HepG2 (cell line): ENCODE data around the gene ACP5. TPM values are rescaled to one million over a fixed set of nuclear protein-coding genes. Genes with fewer than 3 reads are reported as not detected.
A peak's percentile ranks its signal among the peaks of the same experiment; 100 is the strongest.

Experiments
- DRAP1 ChIP-seq: IDR thresholded peaks from 2 replicates; pipeline ENCODE4 v1.6.1; 2016; ENCODE audit warnings: missing genetic modification reagents, missing compliant biosample characterization
- ELF3 ChIP-seq: IDR thresholded peaks from 2 replicates; pipeline ENCODE4 v1.6.1; 2016; ENCODE audit warnings: missing genetic modification reagents, missing compliant biosample characterization
- FOXC1 ChIP-seq: sonication (generic); formaldehyde crosslinking; IDR thresholded peaks from 2 replicates; pipeline ENCODE4 v1.8.0; 2022; ENCODE audit warnings: mild to moderate bottlenecking, missing genetic modification reagents, borderline replicate concordance
- FUBP1 ChIP-seq: sonication (generic); formaldehyde crosslinking; IDR thresholded peaks from 2 replicates; pipeline ENCODE4 v1.5.1; 2020; ENCODE audit warnings: missing genetic modification reagents, mild to moderate bottlenecking, borderline replicate concordance
- GPN1 ChIP-seq: sonication (generic); formaldehyde crosslinking; IDR thresholded peaks from 2 replicates; pipeline ENCODE4 v1.5.1; 2020; ENCODE audit warnings: missing genetic modification reagents, borderline replicate concordance
- MAFF ChIP-seq: IDR thresholded peaks from 2 replicates; pipeline ENCODE4 v1.6.1; 2011; ENCODE audit warnings: low read depth, low read length, improper control_type of control experiment
- MIER3 ChIP-seq: IDR thresholded peaks from 2 replicates; pipeline ENCODE4 v1.6.1; 2016; ENCODE audit warnings: missing compliant biosample characterization, borderline replicate concordance
- MTF1 ChIP-seq: sonication (generic); formaldehyde crosslinking; IDR thresholded peaks from 2 replicates; pipeline ENCODE4 v1.5.0; 2020; ENCODE audit warnings: missing genetic modification reagents
- SMYD3 ChIP-seq: sonication (generic); formaldehyde crosslinking; IDR thresholded peaks from 2 replicates; pipeline ENCODE4 v1.8.1; 2023; ENCODE audit warnings: mild to moderate bottlenecking, missing genetic modification reagents
- THYN1 ChIP-seq: sonication (generic); formaldehyde crosslinking; IDR thresholded peaks from 2 replicates; pipeline ENCODE4 v1.8.1; 2023; ENCODE audit warnings: low read depth, mild to moderate bottlenecking, moderate library complexity, missing genetic modification reagents, borderline replicate concordance
- TRIM24 ChIP-seq: sonication (generic); formaldehyde crosslinking; IDR thresholded peaks from 2 replicates; pipeline ENCODE4 v1.8.0; 2022; ENCODE audit warnings: mild to moderate bottlenecking, missing genetic modification reagents
- ZNF12 ChIP-seq: sonication (generic); formaldehyde crosslinking; IDR thresholded peaks from 2 replicates; pipeline ENCODE4 v1.5.0; 2020; ENCODE audit warnings: missing genetic modification reagents
- ZNF382 ChIP-seq: sonication (generic); formaldehyde crosslinking; IDR thresholded peaks from 2 replicates; pipeline ENCODE4 v1.5.0; 2020; ENCODE audit warnings: missing genetic modification reagents, mild to moderate bottlenecking, borderline replicate concordance
- ZNF570 ChIP-seq: sonication (generic); formaldehyde crosslinking; IDR thresholded peaks from 2 replicates; pipeline ENCODE4 v1.4.0; 2020; ENCODE audit warnings: mild to moderate bottlenecking, missing genetic modification reagents, borderline replicate concordance
- polyA plus RNA-seq, 8 experiments: library from polyadenylated mRNA; depleted of rRNA in 3 of 8; stranded (reverse) in 7 of 8; unstranded in 1 of 8; fragments of >200 nt; fragmentation: Illumina TruSeq in 4 of 8; extraction: Trizol in 4 of 8; gene quantifications; 2 replicates each; pipeline versions ENCODE4 v1.2.1 to v1.2.3, GENCODE V29; 2011 to 2016; ENCODE audit warnings: low read depth in 4 of 8, missing spikeins in 1 of 8, mixed read lengths in 1 of 8; ENCODE audit not compliant: insufficient read depth in 1 of 8
- total RNA-seq, 5 experiments: library from RNA; depleted of rRNA; stranded (reverse); fragments of >200 nt; fragmentation: Illumina TruSeq; extraction: Trizol; gene quantifications; 2 replicates each; pipeline ENCODE4 v1.2.3, GENCODE V29; 2016; ENCODE audit warnings: low read depth in 1 of 5
- TF ChIP-seq, protein P1 (sequence below): sonication (generic); formaldehyde crosslinking; IDR thresholded peaks from one replicate; pipeline ENCODE4 v1.5.1; 2020; ENCODE audit warnings: mild to moderate bottlenecking, missing genetic modification reagents; ENCODE audit errors: not compliant biosample characterization
- TF ChIP-seq, protein P2 (sequence below): fragments of 450-650 bp; IDR thresholded peaks from 2 replicates; pipeline ENCODE4 v1.6.1; 2017; ENCODE audit warnings: mild to moderate bottlenecking

Gene ACP5
- total and polyA plus RNA-seq, 2 of the 13 experiments (the other 11 are each of a cell fraction or from before 2014, with no cell fraction given) = 1.3 to 6.7 TPM

GRCh38 chr19:11528551-11529341 is 48.7 kb downstream of the ACP5 start, which contains the start of gene ECSIT (continued):
- TF ChIP-seq, protein P1, sequence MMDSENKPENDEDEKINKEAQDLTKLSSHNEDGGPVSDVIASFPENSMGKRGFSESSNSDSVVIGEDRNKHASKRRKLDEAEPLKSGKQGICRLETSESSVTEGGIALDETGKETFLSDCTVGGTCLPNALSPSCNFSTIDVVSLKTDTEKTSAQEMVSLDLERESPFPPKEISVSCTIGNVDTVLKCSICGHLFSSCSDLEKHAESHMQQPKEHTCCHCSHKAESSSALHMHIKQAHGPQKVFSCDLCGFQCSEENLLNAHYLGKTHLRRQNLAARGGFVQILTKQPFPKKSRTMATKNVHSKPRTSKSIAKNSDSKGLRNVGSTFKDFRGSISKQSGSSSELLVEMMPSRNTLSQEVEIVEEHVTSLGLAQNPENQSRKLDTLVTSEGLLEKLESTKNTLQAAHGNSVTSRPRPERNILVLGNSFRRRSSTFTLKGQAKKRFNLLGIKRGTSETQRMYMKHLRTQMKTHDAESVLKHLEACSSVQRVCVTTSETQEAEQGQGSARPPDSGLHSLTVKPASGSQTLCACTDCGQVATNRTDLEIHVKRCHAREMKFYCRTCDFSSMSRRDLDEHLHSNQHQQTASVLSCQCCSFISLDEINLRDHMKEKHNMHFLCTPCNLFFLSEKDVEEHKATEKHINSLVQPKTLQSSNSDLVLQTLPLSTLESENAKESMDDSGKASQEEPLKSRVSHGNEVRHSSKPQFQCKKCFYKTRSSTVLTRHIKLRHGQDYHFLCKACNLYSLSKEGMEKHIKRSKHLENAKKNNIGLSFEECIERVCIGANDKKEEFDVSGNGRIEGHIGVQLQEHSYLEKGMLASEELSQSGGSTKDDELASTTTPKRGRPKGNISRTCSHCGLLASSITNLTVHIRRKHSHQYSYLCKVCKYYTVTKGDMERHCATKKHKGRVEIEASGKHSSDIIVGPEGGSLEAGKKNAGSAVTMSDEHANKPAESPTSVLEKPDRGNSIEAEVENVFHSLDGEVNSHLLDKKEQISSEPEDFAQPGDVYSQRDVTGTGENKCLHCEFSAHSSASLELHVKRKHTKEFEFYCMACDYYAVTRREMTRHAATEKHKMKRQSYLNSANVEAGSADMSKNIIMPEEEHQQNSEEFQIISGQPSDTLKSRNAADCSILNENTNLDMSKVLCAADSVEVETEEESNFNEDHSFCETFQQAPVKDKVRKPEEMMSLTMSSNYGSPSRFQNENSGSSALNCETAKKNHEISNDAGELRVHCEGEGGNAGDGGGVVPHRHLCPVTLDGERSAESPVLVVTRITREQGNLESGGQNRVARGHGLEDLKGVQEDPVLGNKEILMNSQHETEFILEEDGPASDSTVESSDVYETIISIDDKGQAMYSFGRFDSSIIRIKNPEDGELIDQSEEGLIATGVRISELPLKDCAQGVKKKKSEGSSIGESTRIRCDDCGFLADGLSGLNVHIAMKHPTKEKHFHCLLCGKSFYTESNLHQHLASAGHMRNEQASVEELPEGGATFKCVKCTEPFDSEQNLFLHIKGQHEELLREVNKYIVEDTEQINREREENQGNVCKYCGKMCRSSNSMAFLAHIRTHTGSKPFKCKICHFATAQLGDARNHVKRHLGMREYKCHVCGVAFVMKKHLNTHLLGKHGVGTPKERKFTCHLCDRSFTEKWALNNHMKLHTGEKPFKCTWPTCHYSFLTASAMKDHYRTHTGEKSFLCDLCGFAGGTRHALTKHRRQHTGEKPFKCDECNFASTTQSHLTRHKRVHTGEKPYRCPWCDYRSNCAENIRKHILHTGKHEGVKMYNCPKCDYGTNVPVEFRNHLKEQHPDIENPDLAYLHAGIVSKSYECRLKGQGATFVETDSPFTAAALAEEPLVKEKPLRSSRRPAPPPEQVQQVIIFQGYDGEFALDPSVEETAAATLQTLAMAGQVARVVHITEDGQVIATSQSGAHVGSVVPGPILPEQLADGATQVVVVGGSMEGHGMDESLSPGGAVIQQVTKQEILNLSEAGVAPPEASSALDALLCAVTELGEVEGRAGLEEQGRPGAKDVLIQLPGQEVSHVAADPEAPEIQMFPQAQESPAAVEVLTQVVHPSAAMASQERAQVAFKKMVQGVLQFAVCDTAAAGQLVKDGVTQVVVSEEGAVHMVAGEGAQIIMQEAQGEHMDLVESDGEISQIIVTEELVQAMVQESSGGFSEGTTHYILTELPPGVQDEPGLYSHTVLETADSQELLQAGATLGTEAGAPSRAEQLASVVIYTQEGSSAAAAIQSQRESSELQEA (CRISPR knock-in tag) = no peak
- TF ChIP-seq MTF1 (CRISPR knock-in tag) (no peak), ZNF570 (CRISPR knock-in tag) (no peak), ELF3 (CRISPR knock-in tag) (no peak), ZNF12 (CRISPR knock-in tag) (no peak), SMYD3 (CRISPR knock-in tag) (no peak), MAFF (no peak), ZNF382 (CRISPR knock-in tag) (no peak), GPN1 (CRISPR knock-in tag) (no peak), DRAP1 (CRISPR knock-in tag) (peak; percentile 82), TRIM24 (CRISPR knock-in tag) (no peak), MIER3 (CRISPR knock-in tag) (0 out of 2 replicates have a peak, but pooled peaks have one; percentile 32), FUBP1 (no peak), FOXC1 (peak; percentile 76; the same call in 1 of the 2 replicates), THYN1 (CRISPR knock-in tag) (no peak)
- TF ChIP-seq, protein P2, sequence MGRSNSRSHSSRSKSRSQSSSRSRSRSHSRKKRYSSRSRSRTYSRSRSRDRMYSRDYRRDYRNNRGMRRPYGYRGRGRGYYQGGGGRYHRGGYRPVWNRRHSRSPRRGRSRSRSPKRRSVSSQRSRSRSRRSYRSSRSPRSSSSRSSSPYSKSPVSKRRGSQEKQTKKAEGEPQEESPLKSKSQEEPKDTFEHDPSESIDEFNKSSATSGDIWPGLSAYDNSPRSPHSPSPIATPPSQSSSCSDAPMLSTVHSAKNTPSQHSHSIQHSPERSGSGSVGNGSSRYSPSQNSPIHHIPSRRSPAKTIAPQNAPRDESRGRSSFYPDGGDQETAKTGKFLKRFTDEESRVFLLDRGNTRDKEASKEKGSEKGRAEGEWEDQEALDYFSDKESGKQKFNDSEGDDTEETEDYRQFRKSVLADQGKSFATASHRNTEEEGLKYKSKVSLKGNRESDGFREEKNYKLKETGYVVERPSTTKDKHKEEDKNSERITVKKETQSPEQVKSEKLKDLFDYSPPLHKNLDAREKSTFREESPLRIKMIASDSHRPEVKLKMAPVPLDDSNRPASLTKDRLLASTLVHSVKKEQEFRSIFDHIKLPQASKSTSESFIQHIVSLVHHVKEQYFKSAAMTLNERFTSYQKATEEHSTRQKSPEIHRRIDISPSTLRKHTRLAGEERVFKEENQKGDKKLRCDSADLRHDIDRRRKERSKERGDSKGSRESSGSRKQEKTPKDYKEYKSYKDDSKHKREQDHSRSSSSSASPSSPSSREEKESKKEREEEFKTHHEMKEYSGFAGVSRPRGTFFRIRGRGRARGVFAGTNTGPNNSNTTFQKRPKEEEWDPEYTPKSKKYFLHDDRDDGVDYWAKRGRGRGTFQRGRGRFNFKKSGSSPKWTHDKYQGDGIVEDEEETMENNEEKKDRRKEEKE = no peak
